K562 (cell line): ENCODE results near the gene FBXL13. TPM values are rescaled to one million over a fixed set of nuclear protein-coding genes. Genes with fewer than 3 reads are reported as not detected.

ENCODE experiments used
- ADNP ChIP-seq: fragments of 200-800 bp; sonication (Bioruptor generic); IDR thresholded peaks from 2 replicates; pipeline ENCODE4 v1.6.1; 2016; ENCODE audit warnings: missing genetic modification characterization, missing compliant biosample characterization
- FOXJ2 ChIP-seq: fragments of 200-800 bp; sonication (Bioruptor generic); IDR thresholded peaks from 2 replicates; pipeline ENCODE4 v1.6.1; 2016; ENCODE audit warnings: missing genetic modification characterization, missing compliant biosample characterization
- IFI16 ChIP-seq: fragments of 250-450 bp; sonication (Bioruptor Pico); IDR thresholded peaks from 2 replicates; pipeline ENCODE4 v2.1.2; 2022; ENCODE audit warnings: mild to moderate bottlenecking, inconsistent platforms
- IRF2 ChIP-seq: sonication (generic); formaldehyde crosslinking; IDR thresholded peaks from 2 replicates; pipeline ENCODE4 v1.8.1; 2022; ENCODE audit warnings: mild to moderate bottlenecking, missing genetic modification reagents
- JUN ChIP-seq, 2 experiments: sonication (generic) in 1 of 2; formaldehyde crosslinking in 1 of 2; IDR thresholded peaks; 2 replicates each; pipeline versions ENCODE4 v1.6.1 to v1.8.0; 2012 to 2022; ENCODE audit warnings: borderline replicate concordance in 2 of 2, mild to moderate bottlenecking in 2 of 2, improper control_type of control experiment in 1 of 2, low read depth in 1 of 2, low read length in 1 of 2, missing genetic modification reagents in 1 of 2
- MIER1 ChIP-seq: fragments of 450-650 bp; IDR thresholded peaks from 2 replicates; pipeline ENCODE4 v1.6.1; 2016; ENCODE audit warnings: antibody characterized with exemption, mild to moderate bottlenecking, low read depth
- MTA1 ChIP-seq: fragments of 450-650 bp; IDR thresholded peaks from 2 replicates; pipeline ENCODE4 v1.6.1; 2017; ENCODE audit warnings: borderline replicate concordance
- PURB ChIP-seq: sonication (generic); formaldehyde crosslinking; IDR thresholded peaks from 2 replicates; pipeline ENCODE4 v1.9.0; 2021; ENCODE audit warnings: low read depth, mild to moderate bottlenecking, missing genetic modification reagents
- RFX1 ChIP-seq: fragments of 450-650 bp; IDR thresholded peaks from 2 replicates; pipeline ENCODE4 v1.6.1; 2016; ENCODE audit warnings: mild to moderate bottlenecking, moderate library complexity
- SMARCA4 ChIP-seq: fragments of 450-650 bp; IDR thresholded peaks from 2 replicates; pipeline ENCODE4 v1.6.1; 2016
- TAF15 ChIP-seq: fragments of 200-400 bp; formaldehyde crosslinking; IDR thresholded peaks from 2 replicates; pipeline ENCODE4 v1.6.1; 2017; ENCODE audit warnings: mild to moderate bottlenecking, low read depth, low read length, moderate library complexity
- ZNF445 ChIP-seq: fragments of 250-450 bp; sonication (Bioruptor Pico); IDR thresholded peaks from 2 replicates; pipeline ENCODE4 v1.4.0; 2020; ENCODE audit warnings: low read depth, mild to moderate bottlenecking, moderate library complexity
- polyA plus RNA-seq, 8 experiments: library from polyadenylated mRNA; depleted of rRNA in 4 of 8; stranded (reverse) in 5 of 8; unstranded in 3 of 8; fragments of >200 nt; fragmentation: Nextera tagmentation in 2 of 8; fragmentation: Illumina TruSeq in 1 of 8; extraction: Ambion mirVana in 2 of 8; extraction: Trizol in 1 of 8; gene quantifications; 2 replicates each; pipeline versions ENCODE4 v1.2.1 to v1.2.3, GENCODE V29; 2011 to 2014; ENCODE audit warnings: inconsistent platforms in 1 of 8, missing spikeins in 1 of 8
- total RNA-seq, 7 experiments: library from RNA; depleted of rRNA in 6 of 7; stranded (reverse); fragments of >200 nt in 6 of 7; fragmentation: Illumina TruSeq in 2 of 7; extraction: Trizol in 2 of 7; gene quantifications; 2 replicates each; pipeline versions ENCODE4 v1.2.1 to v1.2.3, GENCODE V29; 2011 to 2021; ENCODE audit warnings: low replicate concordance in 1 of 7
- TF ChIP-seq, protein P1 (sequence below): fragments of 250-450 bp; sonication (Bioruptor Pico); IDR thresholded peaks from 2 replicates; pipeline ENCODE4 v1.4.0; 2020; ENCODE audit warnings: mild to moderate bottlenecking, moderate library complexity
- TF ChIP-seq, protein P2 (sequence below): IDR thresholded peaks from 2 replicates; pipeline ENCODE4 v1.6.1; 2014; ENCODE audit warnings: antibody characterized with exemption
- TF ChIP-seq, protein P3 (sequence below): sonication (generic); formaldehyde crosslinking; IDR thresholded peaks from 2 replicates; pipeline ENCODE4 v1.5.0; 2020; ENCODE audit warnings: missing genetic modification reagents
- TF ChIP-seq, protein P4 (sequence below): IDR thresholded peaks from 2 replicates; pipeline ENCODE4 v1.6.1; 2011; ENCODE audit warnings: borderline replicate concordance, low read depth, mild to moderate bottlenecking, moderate library complexity, low read length; ENCODE audit not compliant: insufficient read depth, poor library complexity, severe bottlenecking
- TF ChIP-seq, protein P5 (sequence below): fragments of 200-800 bp; sonication (Bioruptor generic); IDR thresholded peaks from 2 replicates; pipeline ENCODE4 v1.6.1; 2017; ENCODE audit warnings: missing genetic modification characterization, missing compliant biosample characterization
- TF ChIP-seq, protein P6 (sequence below), 3 experiments: fragments of 200-800 bp in 1 of 3; sonication (Bioruptor generic) in 1 of 3; sonication (generic) in 1 of 3; formaldehyde crosslinking in 1 of 3; IDR thresholded peaks; 2 replicates each; pipeline versions ENCODE4 v1.6.1 to v1.8.0; 2016 to 2022; ENCODE audit warnings: mild to moderate bottlenecking in 2 of 3, missing compliant biosample characterization in 2 of 3, missing genetic modification characterization in 2 of 3, missing genetic modification reagents in 1 of 3

FBXL13 gene
- total and polyA plus RNA-seq, 9 of the 15 experiments (the other 6 are each of a cell fraction or from before 2014, with no cell fraction given): 16.3 to 55.0 (median 25.4) TPM

DNA sequence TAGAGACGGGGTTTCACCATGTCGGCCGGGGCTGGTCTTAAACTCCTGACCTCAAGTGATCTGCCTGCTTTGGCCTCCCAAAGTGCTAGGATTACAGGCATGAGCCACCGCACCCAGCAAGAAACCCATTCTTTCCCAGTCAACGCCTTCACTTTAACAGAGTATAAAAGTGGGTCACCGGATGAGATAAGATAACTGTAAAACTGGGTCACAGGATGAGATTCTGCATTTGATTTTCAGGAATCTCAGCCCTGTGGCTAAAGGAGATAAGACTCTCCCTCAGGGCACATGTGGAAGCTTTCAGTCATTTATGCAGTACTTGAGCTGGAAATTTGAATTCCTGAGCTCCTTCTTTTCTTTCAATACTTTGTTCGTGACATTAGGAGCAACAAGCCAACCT is 91.0 kb downstream of the FBXL13 start (continued):
- TF ChIP-seq, protein P1, sequence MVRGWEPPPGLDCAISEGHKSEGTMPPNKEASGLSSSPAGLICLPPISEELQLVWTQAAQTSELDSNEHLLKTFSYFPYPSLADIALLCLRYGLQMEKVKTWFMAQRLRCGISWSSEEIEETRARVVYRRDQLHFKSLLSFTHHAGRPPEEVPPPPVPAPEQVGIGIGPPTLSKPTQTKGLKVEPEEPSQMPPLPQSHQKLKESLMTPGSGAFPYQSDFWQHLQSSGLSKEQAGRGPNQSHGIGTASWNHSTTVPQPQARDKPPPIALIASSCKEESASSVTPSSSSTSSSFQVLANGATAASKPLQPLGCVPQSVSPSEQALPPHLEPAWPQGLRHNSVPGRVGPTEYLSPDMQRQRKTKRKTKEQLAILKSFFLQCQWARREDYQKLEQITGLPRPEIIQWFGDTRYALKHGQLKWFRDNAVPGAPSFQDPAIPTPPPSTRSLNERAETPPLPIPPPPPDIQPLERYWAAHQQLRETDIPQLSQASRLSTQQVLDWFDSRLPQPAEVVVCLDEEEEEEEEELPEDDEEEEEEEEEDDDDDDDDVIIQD: no peak
- TF ChIP-seq RFX1: no peak
- peak; percentile 88 for TF ChIP-seq SMARCA4
- no peak for TF ChIP-seq PURB (CRISPR knock-in tag)
- no peak for TF ChIP-seq IRF2 (CRISPR knock-in tag)
- no peak for TF ChIP-seq ZNF445 (CRISPR knock-in tag)
- TF ChIP-seq, protein P2, sequence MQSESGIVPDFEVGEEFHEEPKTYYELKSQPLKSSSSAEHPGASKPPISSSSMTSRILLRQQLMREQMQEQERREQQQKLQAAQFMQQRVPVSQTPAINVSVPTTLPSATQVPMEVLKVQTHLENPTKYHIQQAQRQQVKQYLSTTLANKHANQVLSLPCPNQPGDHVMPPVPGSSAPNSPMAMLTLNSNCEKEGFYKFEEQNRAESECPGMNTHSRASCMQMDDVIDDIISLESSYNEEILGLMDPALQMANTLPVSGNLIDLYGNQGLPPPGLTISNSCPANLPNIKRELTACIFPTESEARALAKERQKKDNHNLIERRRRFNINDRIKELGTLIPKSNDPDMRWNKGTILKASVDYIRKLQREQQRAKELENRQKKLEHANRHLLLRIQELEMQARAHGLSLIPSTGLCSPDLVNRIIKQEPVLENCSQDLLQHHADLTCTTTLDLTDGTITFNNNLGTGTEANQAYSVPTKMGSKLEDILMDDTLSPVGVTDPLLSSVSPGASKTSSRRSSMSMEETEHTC: peak; percentile 59; the same call in 1 of the 2 replicates
- TF ChIP-seq, protein P3, sequence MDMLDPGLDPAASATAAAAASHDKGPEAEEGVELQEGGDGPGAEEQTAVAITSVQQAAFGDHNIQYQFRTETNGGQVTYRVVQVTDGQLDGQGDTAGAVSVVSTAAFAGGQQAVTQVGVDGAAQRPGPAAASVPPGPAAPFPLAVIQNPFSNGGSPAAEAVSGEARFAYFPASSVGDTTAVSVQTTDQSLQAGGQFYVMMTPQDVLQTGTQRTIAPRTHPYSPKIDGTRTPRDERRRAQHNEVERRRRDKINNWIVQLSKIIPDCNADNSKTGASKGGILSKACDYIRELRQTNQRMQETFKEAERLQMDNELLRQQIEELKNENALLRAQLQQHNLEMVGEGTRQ (CRISPR knock-in tag): no peak
- peak; percentile 88 for TF ChIP-seq FOXJ2 (tag)
- TF ChIP-seq, protein P4, sequence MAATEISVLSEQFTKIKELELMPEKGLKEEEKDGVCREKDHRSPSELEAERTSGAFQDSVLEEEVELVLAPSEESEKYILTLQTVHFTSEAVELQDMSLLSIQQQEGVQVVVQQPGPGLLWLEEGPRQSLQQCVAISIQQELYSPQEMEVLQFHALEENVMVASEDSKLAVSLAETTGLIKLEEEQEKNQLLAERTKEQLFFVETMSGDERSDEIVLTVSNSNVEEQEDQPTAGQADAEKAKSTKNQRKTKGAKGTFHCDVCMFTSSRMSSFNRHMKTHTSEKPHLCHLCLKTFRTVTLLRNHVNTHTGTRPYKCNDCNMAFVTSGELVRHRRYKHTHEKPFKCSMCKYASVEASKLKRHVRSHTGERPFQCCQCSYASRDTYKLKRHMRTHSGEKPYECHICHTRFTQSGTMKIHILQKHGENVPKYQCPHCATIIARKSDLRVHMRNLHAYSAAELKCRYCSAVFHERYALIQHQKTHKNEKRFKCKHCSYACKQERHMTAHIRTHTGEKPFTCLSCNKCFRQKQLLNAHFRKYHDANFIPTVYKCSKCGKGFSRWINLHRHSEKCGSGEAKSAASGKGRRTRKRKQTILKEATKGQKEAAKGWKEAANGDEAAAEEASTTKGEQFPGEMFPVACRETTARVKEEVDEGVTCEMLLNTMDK: no peak
- TF ChIP-seq ADNP (tag): peak; percentile 75
- TF ChIP-seq, protein P5, sequence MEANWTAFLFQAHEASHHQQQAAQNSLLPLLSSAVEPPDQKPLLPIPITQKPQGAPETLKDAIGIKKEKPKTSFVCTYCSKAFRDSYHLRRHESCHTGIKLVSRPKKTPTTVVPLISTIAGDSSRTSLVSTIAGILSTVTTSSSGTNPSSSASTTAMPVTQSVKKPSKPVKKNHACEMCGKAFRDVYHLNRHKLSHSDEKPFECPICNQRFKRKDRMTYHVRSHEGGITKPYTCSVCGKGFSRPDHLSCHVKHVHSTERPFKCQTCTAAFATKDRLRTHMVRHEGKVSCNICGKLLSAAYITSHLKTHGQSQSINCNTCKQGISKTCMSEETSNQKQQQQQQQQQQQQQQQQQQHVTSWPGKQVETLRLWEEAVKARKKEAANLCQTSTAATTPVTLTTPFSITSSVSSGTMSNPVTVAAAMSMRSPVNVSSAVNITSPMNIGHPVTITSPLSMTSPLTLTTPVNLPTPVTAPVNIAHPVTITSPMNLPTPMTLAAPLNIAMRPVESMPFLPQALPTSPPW: peak; percentile 45; the same call in 1 of the 2 replicates
- no peak for TF ChIP-seq IFI16 (CRISPR knock-in tag)
- TF ChIP-seq TAF15: no peak
- peak; percentile 86; the same call in 1 of the 2 replicates for TF ChIP-seq MTA1
- TF ChIP-seq MIER1: no peak
- no peak for TF ChIP-seq JUN (IDR thresholded peaks at IDR 0.05; ENCODE audit: borderline replicate concordance, low read depth, low read length)
- no peak for TF ChIP-seq JUN (CRISPR knock-in tag; IDR thresholded peaks at IDR 0.05; ENCODE audit: borderline replicate concordance)
- TF ChIP-seq, protein P6, sequence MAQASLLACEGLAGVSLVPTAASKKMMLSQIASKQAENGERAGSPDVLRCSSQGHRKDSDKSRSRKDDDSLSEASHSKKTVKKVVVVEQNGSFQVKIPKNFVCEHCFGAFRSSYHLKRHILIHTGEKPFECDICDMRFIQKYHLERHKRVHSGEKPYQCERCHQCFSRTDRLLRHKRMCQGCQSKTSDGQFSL (CRISPR knock-in tag; IDR thresholded peaks at IDR 0.05): no peak
- TF ChIP-seq, protein P6 (tag; IDR thresholded peaks at IDR 0.05): no peak
